HG02798 (cell line): ENCODE results near the gene GALNT10.

Experiments used
- ATAC-seq: cut with Tn5 transposase; IDR thresholded peaks from one replicate; pipeline ENCODE4 v1.9.1; 2021; ENCODE audit warnings: mild to moderate bottlenecking; ENCODE audit not compliant: unreplicated experiment, poor library complexity

Gene GALNT10

DNA sequence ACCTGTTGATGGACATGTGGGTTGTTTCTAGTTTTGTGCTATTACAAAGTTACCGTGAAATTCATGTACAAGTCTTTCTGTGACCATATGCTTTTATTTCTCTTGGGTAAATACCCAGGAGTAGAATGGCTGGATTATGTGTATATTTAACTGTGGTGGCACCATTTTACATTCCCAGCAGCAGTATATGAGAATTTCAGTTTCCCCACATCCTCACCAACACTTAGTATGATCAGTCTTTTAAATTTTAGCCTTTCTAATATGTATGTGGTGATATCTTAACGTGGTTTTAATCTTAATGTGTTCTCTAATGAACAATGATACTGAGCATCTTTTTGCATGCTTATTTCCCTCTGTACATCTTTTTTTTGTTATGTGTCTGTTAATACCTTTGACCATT, 36.6 kb downstream of the GALNT10 start:
- ATAC-seq, result no peak

DNA sequence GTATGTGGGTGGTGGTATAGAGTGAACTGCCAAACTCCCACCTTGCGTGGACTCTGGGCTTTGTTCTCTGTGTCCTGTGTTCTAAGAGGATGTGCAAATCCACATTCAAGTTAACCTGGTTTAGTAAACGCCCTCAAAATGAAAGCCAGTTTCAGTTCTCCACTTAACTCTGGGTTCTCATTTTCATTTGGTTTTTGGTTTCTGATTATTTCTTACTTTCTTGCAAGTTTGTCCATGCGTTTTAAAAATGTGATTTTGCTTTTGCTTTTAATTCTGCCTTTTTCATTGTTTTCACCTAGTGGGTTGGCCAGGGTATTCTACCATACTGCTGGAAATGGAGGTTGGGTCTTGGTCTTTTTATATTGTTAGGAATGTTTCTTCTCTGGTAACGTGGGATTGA, 38.2 kb downstream of the GALNT10 start:
- ATAC-seq, result peak; percentile 94

DNA sequence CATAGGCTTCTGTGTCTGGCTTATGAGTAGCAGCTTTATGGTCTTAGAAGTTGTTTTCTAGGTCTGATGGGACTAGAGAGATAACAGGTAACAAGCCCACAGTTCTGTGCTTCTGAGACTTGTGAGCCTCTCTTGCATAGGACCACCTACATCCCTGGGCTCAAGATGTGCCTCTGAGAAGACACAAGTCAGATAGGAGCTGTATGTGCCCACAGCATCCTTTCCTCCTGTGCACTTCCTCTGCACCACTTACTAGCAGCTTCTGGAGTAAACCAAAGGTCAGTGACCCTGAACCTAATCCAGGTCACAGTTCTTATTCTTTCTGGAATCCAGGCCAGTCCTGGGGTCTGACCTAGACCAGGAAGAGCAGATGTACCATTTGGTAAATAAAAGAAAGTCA, 40.0 kb downstream of the GALNT10 start:
- no peak for ATAC-seq

DNA sequence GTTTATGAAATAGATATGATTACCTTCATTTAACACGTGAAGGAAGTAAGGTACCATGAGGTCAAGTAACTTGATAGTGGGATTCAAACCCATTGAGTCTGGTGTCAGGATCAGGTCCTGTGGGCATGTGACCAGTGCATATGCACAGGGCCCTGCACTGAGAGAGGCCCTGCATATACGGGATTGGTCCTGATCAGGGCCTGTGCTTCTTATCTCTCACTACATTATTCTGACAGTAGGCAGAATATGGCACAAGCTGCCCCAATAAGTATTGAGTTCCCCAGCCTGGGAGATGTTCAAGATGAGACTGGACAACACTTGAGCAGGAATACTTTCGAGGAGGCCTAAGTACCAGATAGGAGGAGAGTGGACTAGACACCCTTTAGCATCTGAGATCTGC, 44.0 kb downstream of the GALNT10 start:
- ATAC-seq, result no peak

DNA sequence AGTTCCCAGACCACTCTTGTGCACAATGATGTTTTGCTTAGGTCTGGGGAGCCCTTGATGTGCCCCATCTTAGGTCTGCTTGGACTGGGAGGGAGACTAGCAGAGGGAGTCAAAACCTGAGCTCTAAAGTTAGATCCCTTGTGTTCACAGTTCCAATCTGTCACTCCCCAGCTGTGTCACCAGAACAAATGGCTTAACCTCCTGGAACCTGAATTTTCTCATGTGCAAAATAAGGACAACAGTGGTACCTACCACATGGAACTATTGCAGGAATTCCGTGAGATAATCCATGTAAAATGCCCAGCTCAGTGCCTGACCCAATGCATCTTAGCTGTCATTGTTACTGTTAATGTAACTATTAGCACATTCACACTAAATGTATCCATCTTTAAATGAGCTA, 45.5 kb downstream of the GALNT10 start:
- no peak for ATAC-seq

DNA sequence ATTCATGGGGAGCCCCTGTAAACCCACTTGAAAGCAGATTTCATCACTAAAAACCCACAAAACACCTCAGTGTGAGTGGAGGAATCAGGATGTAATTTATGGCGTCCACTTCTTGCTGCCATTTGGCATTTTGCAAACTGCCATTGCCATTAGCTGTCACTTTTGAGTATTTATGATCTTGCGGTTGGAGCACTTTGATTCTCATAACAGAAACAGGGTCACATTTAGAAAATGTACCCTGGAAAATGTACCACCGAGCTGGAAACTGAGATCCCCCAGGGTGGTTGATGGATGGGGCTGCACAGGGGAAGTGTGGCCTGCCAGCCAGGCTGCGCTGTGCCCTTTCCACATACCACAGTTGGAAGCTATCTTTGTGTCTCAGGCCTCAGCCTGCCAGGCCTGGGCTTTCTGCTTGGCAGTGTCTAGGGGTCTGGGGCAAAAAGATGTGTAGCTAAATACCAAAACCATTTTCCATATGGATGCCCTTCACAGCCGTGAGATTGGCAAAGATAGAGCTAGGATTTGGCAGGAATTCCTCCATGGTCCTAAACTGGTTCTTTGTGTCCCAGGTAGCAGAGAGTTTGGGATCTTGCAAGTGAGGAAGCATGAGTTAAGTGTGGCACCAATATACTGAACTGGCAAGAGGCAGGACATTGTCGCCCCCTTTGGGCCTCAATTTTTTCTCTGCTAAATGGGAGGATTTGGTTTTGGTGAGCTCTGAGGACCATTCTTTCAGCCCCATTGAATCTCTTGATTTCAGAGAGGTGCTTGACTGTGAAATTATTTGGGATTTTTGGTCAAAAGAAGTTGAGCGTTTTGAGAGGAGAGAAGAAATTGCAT, 46.2 kb downstream of the GALNT10 start:
- ATAC-seq, result no peak

DNA sequence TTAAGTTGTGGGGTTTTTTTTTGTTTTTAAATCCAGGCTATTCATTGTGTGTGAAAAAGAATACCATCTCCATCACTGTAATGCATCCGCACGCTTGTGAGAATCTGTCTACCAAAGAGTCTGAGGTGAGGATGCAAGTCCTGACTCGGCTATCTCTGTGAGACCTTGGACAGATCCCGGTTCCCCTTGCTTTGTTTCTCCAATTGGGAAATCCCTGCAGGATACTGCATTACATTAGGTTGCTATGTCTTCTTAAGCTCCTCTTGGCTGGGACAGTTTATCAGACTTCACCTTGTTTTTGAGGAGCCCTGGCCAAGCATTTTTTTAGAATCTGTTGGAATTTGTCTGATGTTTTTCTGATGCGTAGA, 46.8 kb downstream of the GALNT10 start:
- ATAC-seq, result no peak

DNA sequence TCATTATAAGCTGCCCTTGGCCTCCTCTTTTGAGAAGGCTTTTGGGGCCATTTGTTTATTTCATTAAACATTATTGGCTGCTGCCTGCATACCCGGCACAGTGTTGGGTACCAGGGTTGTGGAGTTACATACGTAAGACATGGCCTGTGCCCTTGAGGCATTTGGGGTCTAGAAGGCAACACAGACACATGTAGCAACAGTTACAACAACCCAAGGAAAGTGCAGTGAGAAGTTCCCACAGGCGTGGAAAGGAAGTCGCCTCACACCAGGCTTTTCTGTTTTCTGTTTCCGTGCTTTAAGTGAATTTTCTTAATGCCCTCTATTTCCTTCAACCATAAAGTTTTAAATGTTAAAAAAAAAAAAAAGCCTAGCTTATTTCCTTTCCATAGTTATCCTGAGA, 47.4 kb downstream of the GALNT10 start:
- no peak for ATAC-seq

DNA sequence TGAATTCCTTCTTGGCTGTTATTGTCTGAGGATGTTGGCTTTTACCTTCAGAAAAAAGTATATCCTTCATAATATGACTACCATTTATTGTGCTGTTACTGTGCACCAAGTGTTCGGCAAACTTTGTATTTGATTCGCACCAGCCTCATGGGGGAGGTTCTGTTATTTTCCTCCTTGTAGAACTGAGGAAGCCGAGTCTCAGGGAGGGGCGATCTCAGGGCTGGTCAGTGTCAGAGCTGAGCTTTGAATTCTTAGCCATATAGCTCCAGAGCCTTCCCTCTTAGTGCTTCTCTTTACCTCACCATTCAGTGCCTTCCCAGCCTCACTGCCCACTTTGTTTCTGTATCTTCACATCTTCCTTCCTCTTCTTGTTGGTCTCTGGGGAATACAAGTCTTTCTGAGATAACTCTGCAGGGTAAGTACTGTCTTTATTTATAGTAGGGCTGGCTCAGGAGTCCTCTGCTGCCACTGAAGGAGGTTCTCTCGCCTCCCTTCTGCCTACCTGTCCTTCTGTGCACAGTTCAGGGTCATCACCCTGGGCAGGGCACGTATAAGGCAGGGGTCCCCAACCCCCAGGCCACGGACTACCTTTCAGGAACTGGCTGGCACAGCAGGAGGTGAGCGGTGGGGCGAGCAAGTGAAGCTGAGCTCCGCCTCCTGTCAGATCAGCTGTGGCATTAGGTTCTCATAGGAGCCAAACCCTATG, 48.4 kb downstream of the GALNT10 start:
- ATAC-seq, result peak; percentile 58

DNA sequence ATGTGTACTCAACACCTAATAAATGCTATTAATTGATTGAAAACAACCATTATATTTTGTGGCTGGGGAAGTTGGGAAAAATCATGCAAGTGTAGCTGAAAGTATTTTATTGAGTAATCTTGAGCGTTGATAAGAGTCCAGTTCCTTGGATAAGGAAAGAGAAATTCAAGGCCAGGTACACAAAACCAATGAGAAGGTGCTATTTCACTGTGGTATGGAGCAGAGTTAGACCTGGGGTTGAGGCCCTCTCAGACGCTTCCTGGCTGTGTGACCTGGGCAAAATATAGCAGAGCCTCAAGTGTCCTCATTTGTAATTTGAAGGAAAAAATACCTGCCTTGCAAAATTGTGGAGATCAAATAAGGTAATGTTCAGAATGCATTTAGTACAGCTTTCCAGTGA, 50.1 kb downstream of the GALNT10 start:
- no peak for ATAC-seq

DNA sequence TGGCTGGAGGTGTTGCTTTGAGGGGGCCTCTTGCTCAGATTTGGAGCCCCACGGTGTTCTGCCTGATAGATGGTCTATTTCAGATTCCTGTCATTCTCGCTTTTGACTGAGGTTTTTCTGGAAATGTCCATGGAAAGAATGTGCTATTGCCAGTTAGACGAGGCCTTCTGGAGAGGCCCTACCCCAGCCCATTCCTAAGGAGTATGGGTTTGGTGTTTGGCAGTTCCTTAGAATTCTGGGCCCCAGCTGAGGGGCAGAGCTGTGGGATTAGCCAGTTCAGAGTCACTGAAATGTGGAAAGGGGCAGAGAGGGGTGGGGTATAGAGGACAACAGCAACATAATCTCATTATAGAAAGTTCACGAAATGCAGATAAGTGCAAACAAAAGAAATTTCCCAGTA, 50.5 kb downstream of the GALNT10 start:
- ATAC-seq, result no peak

DNA sequence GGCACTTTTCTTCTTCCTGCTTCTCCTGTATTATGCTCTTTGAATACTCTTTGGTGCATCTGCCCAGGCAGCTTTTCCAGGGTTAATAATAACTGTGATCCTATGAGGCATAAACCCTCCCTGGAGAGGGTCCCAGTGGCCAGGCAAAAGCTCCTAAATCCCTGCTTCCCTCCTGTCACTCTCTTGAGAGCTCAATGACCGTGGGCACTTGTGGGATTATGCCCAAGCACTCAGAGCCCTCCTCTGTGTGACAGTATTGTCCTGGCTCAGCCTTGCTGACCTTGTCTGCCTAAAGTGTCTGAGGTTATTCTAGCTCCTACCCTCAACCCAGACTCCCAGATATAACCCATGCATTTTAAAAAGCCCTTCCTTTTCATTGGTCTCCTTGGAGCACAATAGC, 51.9 kb downstream of the GALNT10 start:
- no peak for ATAC-seq

DNA sequence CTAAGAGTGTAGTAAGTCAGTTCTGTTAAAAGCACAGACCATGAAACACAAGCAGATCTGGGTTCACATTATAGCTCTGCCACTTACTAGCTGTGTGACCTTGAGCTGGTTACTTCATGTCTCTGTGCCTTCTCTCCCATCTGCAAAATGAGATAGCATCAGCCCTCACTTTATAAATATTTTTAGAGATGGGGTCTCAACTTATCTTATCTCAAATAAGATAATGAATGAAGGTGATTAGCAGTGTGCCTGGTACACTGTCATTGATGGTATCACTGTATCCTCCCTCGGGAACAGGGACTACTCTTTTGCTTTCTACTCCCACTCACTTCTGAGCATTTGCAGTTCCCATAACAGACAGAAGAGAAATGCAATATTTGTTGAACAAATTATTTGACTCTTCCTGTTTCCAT, 52.4 kb downstream of the GALNT10 start:
- peak; percentile 72 for ATAC-seq

DNA sequence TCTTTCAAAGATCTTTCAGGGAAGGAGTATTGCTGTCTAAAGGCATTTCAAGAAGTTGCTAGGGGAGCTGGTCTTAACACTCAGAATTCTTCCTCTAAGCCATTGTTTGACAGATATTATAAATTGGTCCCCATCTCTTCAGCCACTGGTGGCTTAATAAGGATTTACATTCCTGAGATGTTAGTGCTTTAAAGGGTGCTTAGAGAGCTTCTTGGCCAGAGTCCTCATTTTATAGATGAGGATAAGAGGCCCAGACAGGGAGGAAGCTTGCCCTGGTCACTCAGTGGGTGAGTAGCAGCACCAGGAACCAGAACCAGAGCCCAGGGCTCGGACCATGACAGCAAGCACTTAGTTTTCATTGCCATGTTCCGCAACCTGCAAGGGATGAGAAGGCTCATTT, 53.2 kb downstream of the GALNT10 start:
- no peak for ATAC-seq

DNA sequence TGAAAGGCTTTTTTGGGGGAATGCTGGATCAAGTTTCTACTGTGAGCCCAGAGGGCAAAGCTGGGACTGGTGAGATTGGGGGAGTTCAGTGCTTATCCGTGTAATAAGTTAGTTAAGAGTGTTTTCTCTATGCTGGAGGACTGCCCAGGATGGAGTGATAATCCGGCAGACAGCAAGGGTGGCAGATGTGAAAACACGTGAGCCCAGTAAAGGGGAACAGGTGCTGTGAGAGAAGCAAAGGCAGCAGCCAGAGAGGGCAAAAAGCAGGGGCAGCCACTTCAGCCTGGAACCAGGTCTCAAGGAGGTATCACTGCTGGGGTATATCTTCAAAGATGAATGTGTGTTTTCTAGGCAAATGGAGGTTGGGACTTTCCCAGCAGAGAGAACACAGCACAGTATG, 53.9 kb downstream of the GALNT10 start:
- ATAC-seq, result no peak

DNA sequence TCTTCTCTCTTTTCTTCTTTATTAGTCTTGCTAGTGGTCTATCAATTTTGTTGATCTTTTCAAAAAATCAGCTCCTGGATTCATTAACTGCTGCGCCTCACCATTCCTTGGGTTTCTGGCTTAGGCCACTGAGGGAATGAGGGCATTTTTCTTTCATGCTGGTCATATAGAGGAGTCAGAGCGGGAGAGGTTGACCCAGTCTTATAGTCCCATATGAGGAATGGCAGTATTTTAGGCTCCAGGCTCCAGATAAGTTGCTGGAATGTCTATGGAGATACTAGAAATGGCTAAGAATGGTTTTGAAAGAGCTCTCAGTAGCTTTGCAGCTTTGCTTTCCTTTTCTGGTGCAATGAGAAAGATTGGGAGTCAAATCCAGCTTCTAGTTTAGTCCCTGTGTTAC, 58.2 kb downstream of the GALNT10 start:
- no peak for ATAC-seq

DNA sequence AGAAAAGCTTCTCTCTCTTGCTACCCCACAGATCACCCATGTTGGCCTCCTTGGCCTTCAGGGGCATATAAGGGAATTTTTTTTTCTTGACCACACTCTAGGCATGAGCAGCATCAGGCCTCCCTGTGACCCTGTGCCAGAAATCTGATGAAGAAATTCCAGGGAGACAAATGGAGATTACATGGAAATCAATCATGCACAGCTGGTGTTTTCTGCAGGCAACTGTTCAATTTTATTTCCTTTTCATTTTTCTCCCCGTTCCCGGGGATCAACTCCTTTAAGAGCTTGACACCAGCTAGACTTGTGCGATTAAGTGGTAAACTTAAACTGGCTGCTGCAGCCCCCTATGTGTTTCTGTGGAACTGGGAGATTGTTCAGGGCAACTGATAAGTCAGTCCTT, 59.3 kb downstream of the GALNT10 start:
- ATAC-seq, result no peak

DNA sequence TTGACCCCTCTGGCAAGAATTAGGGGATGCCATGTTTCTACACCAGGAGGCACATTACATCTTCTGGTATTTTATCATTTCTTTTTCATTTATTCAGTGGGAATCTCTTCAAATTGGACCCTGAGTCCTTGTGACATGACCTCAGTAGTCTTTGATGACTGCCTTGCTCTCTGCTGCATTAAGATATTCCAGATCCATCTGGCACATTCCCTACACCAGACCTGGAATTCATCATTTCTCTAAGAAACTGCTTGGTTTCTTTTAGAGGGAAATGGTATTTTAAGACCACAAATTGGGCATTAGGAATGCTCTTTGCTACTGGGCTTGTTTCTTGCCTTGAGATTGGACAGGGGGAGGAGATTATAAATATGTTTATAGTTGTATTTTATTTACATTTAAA, 61.0 kb downstream of the GALNT10 start:
- no peak for ATAC-seq

DNA sequence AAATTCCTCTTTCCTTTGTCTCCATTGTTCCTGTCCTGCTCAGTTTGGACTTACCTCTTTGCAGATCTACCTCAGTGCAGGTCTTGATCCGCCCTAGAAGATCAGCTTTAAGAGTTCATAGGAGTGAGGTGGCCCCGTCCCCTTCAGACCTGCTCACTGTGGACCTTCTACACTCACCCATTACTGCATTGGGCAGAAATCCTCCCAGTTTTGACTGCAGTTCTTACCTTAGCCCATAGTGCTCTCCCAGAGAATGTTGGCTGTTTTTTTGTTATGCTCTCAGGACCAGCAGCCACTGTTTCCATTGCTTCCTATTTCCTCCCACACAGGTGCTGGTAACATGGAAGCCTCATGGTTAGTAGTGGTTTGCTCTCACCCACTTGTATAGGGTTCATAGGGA, 63.3 kb downstream of the GALNT10 start:
- ATAC-seq, result no peak

DNA sequence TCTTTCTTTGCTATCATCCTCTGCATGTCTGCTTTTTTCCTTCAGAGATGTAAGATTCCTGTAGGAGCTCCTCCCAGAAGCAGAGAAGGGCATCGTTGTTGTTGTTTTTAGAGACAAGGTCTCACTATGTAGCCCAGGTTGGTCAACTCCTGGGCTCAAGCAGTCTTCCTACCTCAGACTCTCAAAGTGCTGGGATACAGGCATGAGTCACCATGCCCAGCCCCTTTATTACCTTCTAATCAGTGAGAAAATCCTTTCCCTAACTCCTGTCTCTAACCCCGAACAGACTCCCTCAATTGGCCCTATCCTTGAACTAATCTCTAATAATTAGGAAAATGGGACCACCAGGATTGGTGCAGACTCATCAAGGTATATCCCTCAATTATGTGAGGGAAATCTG, 64.4 kb downstream of the GALNT10 start:
- ATAC-seq, result no peak

DNA sequence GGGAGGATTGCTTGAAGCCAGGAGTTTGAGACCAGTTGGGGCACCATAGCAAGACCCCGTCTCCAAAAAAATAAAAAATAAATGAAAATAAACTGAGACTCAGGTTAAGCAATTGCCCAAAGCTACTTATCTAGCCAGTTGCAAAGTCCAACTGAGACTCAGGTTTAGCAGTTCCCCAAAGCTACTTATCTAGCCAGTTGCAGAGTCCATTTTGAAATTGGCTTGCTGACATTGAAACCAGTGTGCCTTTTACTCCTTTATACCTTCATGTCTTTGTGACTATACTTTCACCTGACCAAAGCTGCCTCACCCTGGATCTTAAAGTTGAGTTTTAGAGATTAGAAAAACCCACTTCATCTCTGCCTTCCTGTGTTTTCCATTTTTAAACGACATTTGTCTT, 66.5 kb downstream of the GALNT10 start:
- ATAC-seq, result no peak
